Activated CD8-positive, alpha-beta memory T cell treated with anti-CD3 and anti-CD28 coated beads, Interleukin-2, amount 10 ng/mL, durations not matched to agents 7 days and 5 days (primary cell): ENCODE data around the gene TGFBR3. TPM values are rescaled to one million over a fixed set of nuclear protein-coding genes. Genes with fewer than 3 reads are reported as not detected.

Experiments used
- ATAC-seq: fragments of 150-1000 bp; cut with Tn5 transposase; one replicate; pipeline ENCODE4 v1.10.0; 2021; ENCODE audit warnings: moderate library complexity
- CTCF ChIA-PET: fragments of 350-600 bp; sonication (Branson Sonifier 250); formaldehyde crosslinking; loops from one replicate; lab custom pipeline; 2021; ENCODE audit warnings: antibody characterized with exemption; lab: Charles Lee
- DNase-seq: peaks from one replicate; pipeline ENCODE4 v3.0.0-alpha.2; 2020
- H3K27ac Mint-ChIP-seq: one replicate; pipeline ENCODE4 v1.8.0; 2021; ENCODE audit warnings: mild to moderate bottlenecking, mixed read lengths
- H3K27me3 Mint-ChIP-seq: one replicate; pipeline ENCODE4 v1.8.0; 2021; ENCODE audit warnings: mixed read lengths
- H3K36me3 Mint-ChIP-seq: one replicate; pipeline ENCODE4 v1.8.0; 2021; ENCODE audit warnings: mild to moderate bottlenecking, mixed read lengths
- H3K4me1 Mint-ChIP-seq: one replicate; pipeline ENCODE4 v1.8.0; 2021; ENCODE audit warnings: mixed read lengths
- H3K4me3 Mint-ChIP-seq: one replicate; pipeline ENCODE4 v1.8.0; 2021; ENCODE audit warnings: mild to moderate bottlenecking, moderate library complexity, mixed read lengths
- H3K9me3 Mint-ChIP-seq: one replicate; pipeline ENCODE4 v1.8.0; 2022; ENCODE audit warnings: low read depth, mixed read lengths
- total RNA-seq, 2 experiments: library from RNA; stranded (reverse); gene quantifications; one replicate each; pipeline ENCODE4 v1.2.3, GENCODE V29; 2021

TGFBR3 gene
- total RNA-seq, 2 experiments from 2014 or later: 10.4 to 25.8 TPM

DNA sequence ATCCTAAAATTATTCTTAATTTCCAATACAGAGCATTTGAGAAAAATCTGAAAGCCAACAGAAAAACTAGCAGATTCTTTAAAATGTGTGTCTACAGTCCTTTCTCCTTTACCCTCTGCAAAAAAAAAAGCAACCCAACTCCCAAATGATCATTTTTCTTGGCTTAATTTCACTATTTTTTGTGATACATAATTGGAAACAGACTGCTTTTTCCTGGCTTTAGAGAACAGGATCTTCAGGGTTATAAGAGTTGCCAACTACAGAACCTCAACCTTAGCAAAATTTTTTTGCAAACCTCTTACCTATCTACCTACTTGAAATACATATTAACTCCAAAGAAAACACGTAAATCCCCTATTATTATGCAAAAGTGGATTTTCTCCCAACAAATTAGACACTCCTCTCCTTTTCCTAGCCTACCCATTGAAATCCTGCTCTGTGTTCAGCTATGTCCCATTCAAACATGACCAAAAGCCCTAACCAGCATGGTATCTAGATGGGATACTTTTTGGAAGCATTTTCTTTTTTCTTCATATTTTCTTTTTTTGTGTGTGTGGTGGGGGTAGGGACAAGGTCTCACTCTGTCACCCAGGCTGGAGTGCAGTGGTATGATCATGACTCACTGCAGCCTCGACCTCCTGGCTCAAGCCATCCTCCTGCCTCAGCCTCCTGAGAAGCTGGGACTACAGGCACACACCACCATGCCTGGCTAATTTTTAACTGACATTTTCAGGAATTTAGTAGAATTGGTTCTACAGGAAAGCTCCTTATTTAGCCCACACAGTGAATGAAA, 9.0 kb downstream of the TGFBR3 start:
- Mint-ChIP-seq H3K4me3 (no peak overlapping the region), H3K9me3 (no peaks in the 10 kb centered on the region), H3K27ac (no peak overlapping the region), H3K36me3 (peaks cover 2% of the 10 kb centered on the region), H3K4me1 (peaks cover 63% of the 10 kb centered on the region), H3K27me3 (peaks cover 37% of the 10 kb centered on the region)
- CTCF ChIA-PET: interaction anchor here (0.7 to 3.0 kb wide), 3 partner anchors 8 to 72 kb away, joined by 3 to 10 read pairs (median 4); partner anchors contain the start of gene TGFBR3
- ATAC-seq (no peak), DNase-seq (no peak)

GRCh38 chr1:91876040-91876470, 9.9 kb downstream of the TGFBR3 start:
- H3K4me3 Mint-ChIP-seq: no peak overlapping the region
- CTCF ChIA-PET: interaction anchor here (0.5 to 3.0 kb wide), 3 partner anchors 9 to 406 kb away, joined by 3 to 10 read pairs (median 3); partner anchors contain the start of gene TGFBR3
- H3K4me1 Mint-ChIP-seq: peaks cover 69% of the 10 kb centered on the region
- H3K9me3 Mint-ChIP-seq: no peaks in the 10 kb centered on the region
- ATAC-seq: peak; percentile 58
- H3K36me3 Mint-ChIP-seq: peaks cover 2% of the 10 kb centered on the region
- no peak overlapping the region for H3K27ac Mint-ChIP-seq
- peak; percentile 43 for DNase-seq
- H3K27me3 Mint-ChIP-seq: peaks cover 37% of the 10 kb centered on the region

- no peaks in the 10 kb centered on the region for H3K9me3 Mint-ChIP-seq
- ATAC-seq (no peak), DNase-seq (no peak)
- H3K4me3 Mint-ChIP-seq: no peak overlapping the region
- CTCF ChIA-PET: interaction anchor here (1.4 to 3.0 kb wide), 2 partner anchors 11 to 360 kb away, joined by 3 to 10 read pairs; partner anchors contain the start of gene TGFBR3
- H3K27me3 Mint-ChIP-seq: peaks cover 37% of the 10 kb centered on the region
- H3K27ac Mint-ChIP-seq: no peak overlapping the region
- peaks cover 2% of the 10 kb centered on the region for H3K36me3 Mint-ChIP-seq
- peaks cover 73% of the 10 kb centered on the region for H3K4me1 Mint-ChIP-seq
Observed at GRCh38 chr1:91874167-91874566, 11.8 kb downstream of the TGFBR3 start.

DNA sequence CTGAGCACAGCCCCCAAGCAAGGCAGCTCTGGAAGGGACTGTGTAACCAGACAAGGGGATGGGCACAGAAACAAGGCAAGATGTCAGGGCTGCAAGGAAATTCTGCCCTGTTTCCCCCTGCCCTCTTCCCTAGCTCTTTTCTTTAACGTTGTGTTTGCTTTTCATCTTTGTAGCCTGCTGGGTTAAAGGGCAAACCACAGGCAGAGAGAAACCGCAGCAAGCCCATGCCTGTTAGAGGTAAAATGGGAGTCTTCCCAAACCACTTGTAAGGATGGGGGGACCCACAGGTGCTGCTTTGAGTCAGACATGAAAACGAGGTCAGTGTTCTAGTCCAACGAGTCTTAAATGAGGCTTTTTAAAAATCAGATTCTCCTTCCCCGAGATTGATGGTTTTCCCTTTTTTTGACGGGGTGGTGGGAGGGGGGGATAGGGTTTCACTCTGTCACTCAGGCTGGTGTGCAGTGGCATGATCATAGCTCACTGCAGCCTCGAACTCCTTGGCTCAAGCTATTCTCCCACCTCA, 13.3 kb downstream of the TGFBR3 start:
- peaks cover 2% of the 10 kb centered on the region for H3K36me3 Mint-ChIP-seq
- peak overlapping the region; percentile 5 for H3K4me3 Mint-ChIP-seq
- peaks cover 61% of the 10 kb centered on the region for H3K4me1 Mint-ChIP-seq
- peaks cover 25% of the 10 kb centered on the region for H3K27me3 Mint-ChIP-seq
- peak; percentile 44 for ATAC-seq
- H3K9me3 Mint-ChIP-seq: no peaks in the 10 kb centered on the region
- peak; percentile 72 for DNase-seq
- CTCF ChIA-PET: interaction anchor here (0.9 to 1.4 kb wide), 4 partner anchors 12 to 358 kb away, joined by 3 to 5 read pairs (median 4); no protein-coding TSS in a partner anchor
- H3K27ac Mint-ChIP-seq: peak overlapping the region; percentile 20

DNA sequence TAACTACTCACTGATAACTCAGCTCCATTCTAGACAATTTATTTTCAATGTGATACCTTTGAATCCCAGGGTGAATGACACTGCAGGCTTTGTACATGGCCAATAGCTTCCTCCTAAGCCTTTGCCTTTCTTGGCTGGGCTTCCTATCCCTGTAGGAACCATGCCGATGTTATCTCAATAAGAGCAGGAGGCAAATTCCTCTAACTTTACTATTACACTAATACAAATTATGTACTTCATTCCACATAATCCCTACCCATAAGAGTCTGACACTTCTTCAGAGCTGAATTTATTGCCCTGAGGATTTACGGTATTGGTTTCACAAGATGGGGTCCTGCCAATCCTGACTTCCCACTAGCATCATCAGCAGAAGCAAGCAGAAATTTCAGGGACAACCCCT, 14.0 kb downstream of the TGFBR3 start:
- Mint-ChIP-seq H3K9me3 (no peaks in the 10 kb centered on the region), H3K4me3 (no peak overlapping the region), H3K27me3 (peaks cover 19% of the 10 kb centered on the region), H3K36me3 (peaks cover 2% of the 10 kb centered on the region), H3K27ac (no peak overlapping the region), H3K4me1 (peaks cover 55% of the 10 kb centered on the region)
- DNase-seq (no peak), ATAC-seq (no peak)
- CTCF ChIA-PET: interaction anchor here (0.6 to 1.3 kb wide), 7 partner anchors 8 to 369 kb away, joined by 3 to 5 read pairs (median 3); no protein-coding TSS in a partner anchor

- Mint-ChIP-seq H3K4me1 (peaks cover 41% of the 10 kb centered on the region), H3K4me3 (no peak overlapping the region), H3K9me3 (no peaks in the 10 kb centered on the region), H3K27me3 (peaks cover 8% of the 10 kb centered on the region), H3K27ac (no peak overlapping the region), H3K36me3 (peaks cover 2% of the 10 kb centered on the region)
- no peak for ATAC-seq
- CTCF ChIA-PET: no interaction called here
- no peak for DNase-seq
Observed at GRCh38 chr1:91870322-91870721, 15.6 kb downstream of the TGFBR3 start.

DNA sequence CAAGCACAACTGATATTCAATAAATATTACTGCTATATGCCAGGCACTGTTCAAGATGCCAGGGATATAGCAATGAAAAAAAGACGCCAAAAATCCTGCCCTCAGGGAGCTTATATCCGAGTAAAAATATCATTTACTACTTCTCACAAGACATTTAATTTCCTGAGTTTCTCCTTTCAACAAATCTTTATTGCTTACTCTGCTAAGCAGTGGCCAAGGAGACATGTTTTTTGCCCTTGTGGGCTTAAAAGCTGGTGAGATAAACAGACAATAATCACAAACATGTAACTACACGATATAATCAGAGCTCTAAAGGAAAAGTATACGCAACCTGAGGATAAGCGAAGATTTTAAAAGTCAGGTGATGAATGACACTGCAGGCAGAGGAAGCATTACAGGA, 19.5 kb downstream of the TGFBR3 start:
- DNase-seq (no peak), ATAC-seq (no peak)
- H3K4me1 Mint-ChIP-seq: peaks cover 12% of the 10 kb centered on the region
- H3K27me3 Mint-ChIP-seq: no peaks in the 10 kb centered on the region
- H3K36me3 Mint-ChIP-seq: no peaks in the 10 kb centered on the region
- no peak overlapping the region for H3K4me3 Mint-ChIP-seq
- no peak overlapping the region for H3K27ac Mint-ChIP-seq
- no peaks in the 10 kb centered on the region for H3K9me3 Mint-ChIP-seq
- CTCF ChIA-PET: interaction anchor here (1.2 kb wide), 1 partner anchor 182 kb away, joined by 3 read pairs; no protein-coding TSS in a partner anchor

GRCh38 chr1:91864017-91864700, 21.8 kb downstream of the TGFBR3 start:
- Mint-ChIP-seq H3K27ac (no peak overlapping the region), H3K27me3 (no peaks in the 10 kb centered on the region), H3K4me3 (no peak overlapping the region), H3K4me1 (peaks cover 1% of the 10 kb centered on the region), H3K9me3 (no peaks in the 10 kb centered on the region), H3K36me3 (peaks cover 3% of the 10 kb centered on the region)
- DNase-seq (no peak), ATAC-seq (no peak)
- CTCF ChIA-PET: no interaction called here

GRCh38 chr1:91863498-91863897, 22.5 kb downstream of the TGFBR3 start:
- DNase-seq (no peak), ATAC-seq (no peak)
- no peaks in the 10 kb centered on the region for H3K27me3 Mint-ChIP-seq
- no peak overlapping the region for H3K27ac Mint-ChIP-seq
- CTCF ChIA-PET: no interaction called here
- no peaks in the 10 kb centered on the region for H3K9me3 Mint-ChIP-seq
- peaks cover 1% of the 10 kb centered on the region for H3K4me1 Mint-ChIP-seq
- H3K36me3 Mint-ChIP-seq: peaks cover 6% of the 10 kb centered on the region
- no peak overlapping the region for H3K4me3 Mint-ChIP-seq

DNA sequence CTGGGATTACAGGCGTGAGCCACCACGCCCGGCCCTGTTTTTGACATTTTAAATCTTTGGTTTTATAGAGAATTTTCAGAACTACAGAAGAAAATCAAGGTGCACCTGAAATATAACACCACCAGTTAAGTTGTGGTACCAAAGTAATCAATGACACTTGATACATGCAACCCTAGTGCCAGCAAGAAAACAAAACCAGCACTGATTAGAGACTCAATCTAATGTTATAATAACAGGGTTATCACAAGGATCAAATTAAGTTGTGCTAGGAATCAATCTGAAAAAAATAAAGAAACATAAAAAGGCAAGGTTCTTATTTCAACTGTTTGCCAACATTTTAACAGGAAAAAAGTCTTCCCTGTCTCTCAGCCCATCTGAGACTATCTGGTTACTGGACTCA, 23.8 kb downstream of the TGFBR3 start:
- no peaks in the 10 kb centered on the region for H3K9me3 Mint-ChIP-seq
- peaks cover 6% of the 10 kb centered on the region for H3K36me3 Mint-ChIP-seq
- ATAC-seq: no peak
- H3K4me1 Mint-ChIP-seq: peaks cover 1% of the 10 kb centered on the region
- DNase-seq: no peak
- CTCF ChIA-PET: interaction anchor here (1.0 kb wide), 1 partner anchor 10 kb away, joined by 3 read pairs; no protein-coding TSS in a partner anchor
- H3K27me3 Mint-ChIP-seq: no peaks in the 10 kb centered on the region
- H3K4me3 Mint-ChIP-seq: no peak overlapping the region
- no peak overlapping the region for H3K27ac Mint-ChIP-seq

DNA sequence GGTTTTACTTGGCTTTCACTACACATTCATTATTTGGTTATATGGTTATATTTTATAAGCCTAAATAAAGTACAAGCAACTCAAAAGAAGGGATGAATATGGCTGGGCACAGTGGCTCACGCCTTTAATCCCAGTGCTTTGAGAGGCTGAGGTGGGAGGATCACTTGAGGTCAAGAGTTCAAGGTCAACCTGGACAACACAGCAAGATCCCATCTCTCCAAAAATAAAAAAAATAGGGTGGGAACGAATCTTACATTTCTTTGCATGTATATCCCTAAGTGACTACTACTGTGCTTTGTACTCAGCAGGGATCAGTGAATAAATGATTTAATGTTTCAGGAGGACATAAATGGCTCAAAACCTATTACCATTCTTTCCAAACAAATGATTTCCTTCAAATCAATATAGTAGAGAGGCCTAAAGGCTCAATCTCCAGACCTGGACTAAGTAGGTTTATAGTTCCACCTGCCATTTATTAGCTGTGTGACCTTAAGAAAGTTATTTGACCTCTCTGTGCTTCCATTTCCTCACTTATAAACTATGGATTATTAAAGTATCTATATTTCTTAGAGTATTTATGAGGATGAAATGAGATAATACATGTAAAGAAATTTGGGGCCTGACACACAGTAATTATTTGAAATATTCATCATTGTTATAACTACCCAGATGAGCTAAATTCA, 28.3 kb downstream of the TGFBR3 start:
- no peak for DNase-seq
- Mint-ChIP-seq H3K4me1 (peaks cover 1% of the 10 kb centered on the region), H3K4me3 (no peak overlapping the region), H3K27ac (no peak overlapping the region), H3K36me3 (peaks cover 10% of the 10 kb centered on the region), H3K9me3 (no peaks in the 10 kb centered on the region), H3K27me3 (no peaks in the 10 kb centered on the region)
- CTCF ChIA-PET: interaction anchor here (1.0 kb wide), 1 partner anchor 238 kb away, joined by 4 read pairs; no protein-coding TSS in a partner anchor
- ATAC-seq: no peak

- ATAC-seq: no peak
- Mint-ChIP-seq H3K27ac (no peak overlapping the region), H3K27me3 (no peaks in the 10 kb centered on the region), H3K9me3 (no peaks in the 10 kb centered on the region), H3K36me3 (peaks cover 10% of the 10 kb centered on the region), H3K4me1 (peaks cover 1% of the 10 kb centered on the region), H3K4me3 (no peak overlapping the region)
- CTCF ChIA-PET: interaction anchor here (1.0 kb wide), 1 partner anchor 237 kb away, joined by 4 read pairs; no protein-coding TSS in a partner anchor
- no peak for DNase-seq
Observed at GRCh38 chr1:91856996-91857395, 29.0 kb downstream of the TGFBR3 start.
